ENCODE data around the gene C1orf116.

DNA sequence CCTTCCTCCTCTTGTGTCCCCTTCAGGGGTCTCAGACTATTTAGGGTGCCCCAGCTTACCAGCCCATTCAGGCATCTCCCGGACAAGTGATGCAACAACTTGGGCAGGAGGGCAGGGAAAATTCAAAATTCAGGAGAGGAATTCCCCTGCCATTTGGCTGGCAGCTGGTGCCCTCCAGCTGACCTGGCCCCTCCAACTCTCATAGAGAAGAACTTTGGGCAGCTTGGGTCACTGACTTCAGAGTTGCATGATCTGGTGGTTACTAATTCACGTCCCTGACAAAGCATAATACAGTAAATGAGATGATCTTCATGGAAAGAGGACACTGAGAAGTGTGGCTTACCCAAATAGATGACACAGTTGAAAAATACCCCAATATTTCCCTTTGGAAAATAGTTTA, 62.1 kb downstream of the C1orf116 start, which contains the start of gene FCAMR:
- TF ChIP-seq, protein P1, sequence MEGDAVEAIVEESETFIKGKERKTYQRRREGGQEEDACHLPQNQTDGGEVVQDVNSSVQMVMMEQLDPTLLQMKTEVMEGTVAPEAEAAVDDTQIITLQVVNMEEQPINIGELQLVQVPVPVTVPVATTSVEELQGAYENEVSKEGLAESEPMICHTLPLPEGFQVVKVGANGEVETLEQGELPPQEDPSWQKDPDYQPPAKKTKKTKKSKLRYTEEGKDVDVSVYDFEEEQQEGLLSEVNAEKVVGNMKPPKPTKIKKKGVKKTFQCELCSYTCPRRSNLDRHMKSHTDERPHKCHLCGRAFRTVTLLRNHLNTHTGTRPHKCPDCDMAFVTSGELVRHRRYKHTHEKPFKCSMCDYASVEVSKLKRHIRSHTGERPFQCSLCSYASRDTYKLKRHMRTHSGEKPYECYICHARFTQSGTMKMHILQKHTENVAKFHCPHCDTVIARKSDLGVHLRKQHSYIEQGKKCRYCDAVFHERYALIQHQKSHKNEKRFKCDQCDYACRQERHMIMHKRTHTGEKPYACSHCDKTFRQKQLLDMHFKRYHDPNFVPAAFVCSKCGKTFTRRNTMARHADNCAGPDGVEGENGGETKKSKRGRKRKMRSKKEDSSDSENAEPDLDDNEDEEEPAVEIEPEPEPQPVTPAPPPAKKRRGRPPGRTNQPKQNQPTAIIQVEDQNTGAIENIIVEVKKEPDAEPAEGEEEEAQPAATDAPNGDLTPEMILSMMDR (IDR thresholded peaks at IDR 0.05), result no peak
- TF ChIP-seq EZH2 (IDR thresholded peaks at IDR 0.05), result no peak

Measured in neural progenitor cell (in vitro differentiated cells).